ENCODE data around the gene SH3BP4. TPM values are rescaled to one million over a fixed set of nuclear protein-coding genes. Genes with fewer than 3 reads are reported as not detected.

SH3BP4 gene
- total RNA-seq, 1 donor, result 49.7 TPM

DNA sequence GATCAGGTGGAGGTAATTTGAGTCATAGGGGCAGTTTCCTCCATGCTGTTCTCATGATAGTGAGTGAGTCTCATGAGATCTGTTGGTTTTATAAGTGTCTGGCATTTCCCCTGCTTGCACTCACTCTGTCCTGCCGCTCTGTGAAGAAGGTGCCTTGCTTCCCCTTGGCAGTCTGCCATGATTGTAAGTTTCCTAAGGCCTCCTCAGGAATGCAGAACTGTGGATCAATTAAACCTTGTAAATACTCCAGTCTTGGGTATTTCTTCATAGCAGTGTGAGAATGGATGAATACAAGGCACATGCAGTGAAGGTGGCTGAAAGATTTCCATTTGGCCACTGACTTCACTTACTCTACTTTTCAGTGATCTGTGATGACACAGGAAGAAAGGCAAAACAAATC is 133.7 kb downstream of the SH3BP4 start:
- H3K4me3 ChIP-seq (ENCODE audit: low read depth, low read length), result no peak overlapping the region
- TF ChIP-seq, protein P1, sequence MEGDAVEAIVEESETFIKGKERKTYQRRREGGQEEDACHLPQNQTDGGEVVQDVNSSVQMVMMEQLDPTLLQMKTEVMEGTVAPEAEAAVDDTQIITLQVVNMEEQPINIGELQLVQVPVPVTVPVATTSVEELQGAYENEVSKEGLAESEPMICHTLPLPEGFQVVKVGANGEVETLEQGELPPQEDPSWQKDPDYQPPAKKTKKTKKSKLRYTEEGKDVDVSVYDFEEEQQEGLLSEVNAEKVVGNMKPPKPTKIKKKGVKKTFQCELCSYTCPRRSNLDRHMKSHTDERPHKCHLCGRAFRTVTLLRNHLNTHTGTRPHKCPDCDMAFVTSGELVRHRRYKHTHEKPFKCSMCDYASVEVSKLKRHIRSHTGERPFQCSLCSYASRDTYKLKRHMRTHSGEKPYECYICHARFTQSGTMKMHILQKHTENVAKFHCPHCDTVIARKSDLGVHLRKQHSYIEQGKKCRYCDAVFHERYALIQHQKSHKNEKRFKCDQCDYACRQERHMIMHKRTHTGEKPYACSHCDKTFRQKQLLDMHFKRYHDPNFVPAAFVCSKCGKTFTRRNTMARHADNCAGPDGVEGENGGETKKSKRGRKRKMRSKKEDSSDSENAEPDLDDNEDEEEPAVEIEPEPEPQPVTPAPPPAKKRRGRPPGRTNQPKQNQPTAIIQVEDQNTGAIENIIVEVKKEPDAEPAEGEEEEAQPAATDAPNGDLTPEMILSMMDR (IDR thresholded peaks at IDR 0.05; ENCODE audit: insufficient read depth, low read length), result no peak
- no peak for DNase-seq (ENCODE audit: low read depth)

DNA sequence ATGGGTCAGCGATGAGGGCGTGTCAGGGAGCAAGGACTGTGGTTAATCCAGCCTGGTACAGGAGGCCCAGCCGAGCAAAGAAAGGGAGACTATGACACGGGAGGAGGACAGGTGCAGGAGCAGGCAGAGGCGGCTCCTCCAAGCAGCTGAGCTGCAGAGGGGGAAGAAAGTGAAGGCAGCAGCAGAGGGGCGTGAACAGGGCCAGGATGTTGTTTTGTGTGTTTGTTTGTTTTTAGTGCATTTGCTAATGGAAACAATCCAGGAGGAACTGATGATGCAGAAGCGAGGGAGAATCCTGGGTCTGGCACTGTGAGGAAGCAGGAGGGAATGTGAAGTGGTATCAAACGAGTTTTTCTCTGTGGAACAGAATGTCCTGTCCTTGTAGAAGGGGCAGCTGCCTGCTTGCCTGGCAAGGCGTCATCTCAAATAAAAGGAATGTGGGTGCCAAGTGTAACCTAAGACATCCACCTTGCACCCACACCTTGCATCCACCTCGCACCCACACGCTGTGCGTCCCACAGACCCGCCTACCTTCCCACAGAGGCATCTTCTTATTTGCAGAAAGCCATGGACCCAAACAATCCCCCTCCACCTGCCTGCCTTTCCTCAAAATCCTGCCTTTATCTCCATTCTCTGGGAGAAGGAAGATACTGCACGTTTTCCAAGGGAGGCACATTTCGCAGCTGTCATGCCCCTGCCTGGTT is 134.8 kb downstream of the SH3BP4 start:
- H3K4me3 ChIP-seq (ENCODE audit: low read depth, low read length), result no peak overlapping the region
- no peak for DNase-seq (ENCODE audit: low read depth)
- TF ChIP-seq, protein P1 (IDR thresholded peaks at IDR 0.05; ENCODE audit: insufficient read depth, low read length), result no peak

DNA sequence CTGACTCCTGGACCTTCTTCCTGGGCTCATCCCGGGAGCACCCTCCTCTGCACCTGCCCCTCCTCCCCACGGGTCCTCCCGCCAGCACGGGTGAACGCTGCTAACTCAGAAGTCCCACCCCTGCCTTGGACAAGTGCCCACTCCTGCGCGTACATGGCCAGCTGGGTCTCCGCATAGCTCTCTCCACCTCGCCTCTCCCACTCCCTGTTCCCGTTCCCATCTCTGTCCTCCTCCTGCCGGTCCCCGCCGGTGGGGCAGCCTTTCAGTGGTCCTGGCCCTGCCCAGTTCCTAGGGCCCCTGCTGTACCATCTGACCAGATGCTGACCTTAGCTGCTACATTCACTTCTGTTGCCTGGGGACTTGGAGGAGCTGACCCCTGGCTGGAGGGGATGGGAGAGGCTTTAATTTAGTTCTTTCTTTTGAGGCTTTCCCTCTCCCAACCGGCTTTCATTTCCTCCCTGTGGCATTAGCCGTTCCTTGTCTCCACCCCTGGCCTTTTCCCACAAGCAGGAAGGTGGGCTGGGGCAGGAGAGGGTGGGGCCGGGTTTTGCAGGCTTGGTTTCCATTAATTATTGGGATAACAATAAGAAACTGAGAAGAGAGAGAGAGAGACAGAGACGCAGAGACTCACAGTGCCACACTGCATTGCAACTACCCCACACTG is 136.1 kb downstream of the SH3BP4 start:
- peak; percentile 55 for DNase-seq (ENCODE audit: low read depth)
- no peak overlapping the region for H3K4me3 ChIP-seq (ENCODE audit: low read depth, low read length)
- TF ChIP-seq, protein P1 (IDR thresholded peaks at IDR 0.05; ENCODE audit: insufficient read depth, low read length), result peak; percentile 32

DNA sequence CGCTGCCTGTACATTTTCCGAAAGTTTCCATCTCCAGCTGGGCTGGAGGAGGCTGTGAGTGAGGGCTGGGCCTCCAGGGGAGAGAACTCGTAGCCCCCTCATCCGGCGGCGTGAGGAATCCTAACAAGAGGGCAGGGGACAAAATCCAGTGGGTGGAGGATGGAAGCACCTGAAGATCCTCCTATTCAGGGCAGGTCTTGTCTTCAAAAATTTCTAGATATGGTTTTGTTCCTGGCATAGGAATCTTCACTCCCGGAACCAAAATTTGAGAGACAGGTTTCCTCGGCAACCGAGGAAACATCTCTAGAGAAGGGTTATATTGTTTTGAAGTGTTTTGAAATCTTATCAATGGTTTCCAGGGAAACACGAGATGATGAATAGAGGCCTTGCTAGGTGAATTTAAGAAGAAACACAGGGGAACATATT is 136.7 kb downstream of the SH3BP4 start:
- DNase-seq (ENCODE audit: low read depth), result peak; percentile 66
- H3K4me3 ChIP-seq (ENCODE audit: low read depth, low read length), result no peak overlapping the region
- TF ChIP-seq, protein P1 (IDR thresholded peaks at IDR 0.05; ENCODE audit: insufficient read depth, low read length), result peak; percentile 1

DNA sequence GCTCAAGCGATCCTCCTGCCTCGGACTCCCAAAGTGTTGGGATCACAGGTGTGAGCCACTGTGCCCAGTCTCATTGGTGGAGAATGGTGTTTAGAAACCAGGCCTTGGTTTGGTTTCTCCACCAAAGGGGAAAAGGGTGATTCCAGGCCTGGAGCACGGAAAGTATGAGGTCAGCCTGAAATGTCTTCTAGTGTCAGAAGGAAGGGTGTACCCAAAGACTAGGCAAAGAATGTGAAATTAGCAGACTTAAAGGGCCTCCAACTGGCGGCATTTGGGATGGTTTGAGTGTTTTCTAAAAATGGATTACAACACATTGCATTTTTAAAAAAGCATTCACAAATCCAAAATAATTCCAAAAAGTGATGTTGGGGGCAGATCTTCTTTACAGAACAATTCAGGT is 139.6 kb downstream of the SH3BP4 start:
- no peak overlapping the region for H3K4me3 ChIP-seq (ENCODE audit: low read depth, low read length)
- DNase-seq (ENCODE audit: low read depth), result peak; percentile 49
- TF ChIP-seq, protein P1 (IDR thresholded peaks at IDR 0.05; ENCODE audit: insufficient read depth, low read length), result no peak

DNA sequence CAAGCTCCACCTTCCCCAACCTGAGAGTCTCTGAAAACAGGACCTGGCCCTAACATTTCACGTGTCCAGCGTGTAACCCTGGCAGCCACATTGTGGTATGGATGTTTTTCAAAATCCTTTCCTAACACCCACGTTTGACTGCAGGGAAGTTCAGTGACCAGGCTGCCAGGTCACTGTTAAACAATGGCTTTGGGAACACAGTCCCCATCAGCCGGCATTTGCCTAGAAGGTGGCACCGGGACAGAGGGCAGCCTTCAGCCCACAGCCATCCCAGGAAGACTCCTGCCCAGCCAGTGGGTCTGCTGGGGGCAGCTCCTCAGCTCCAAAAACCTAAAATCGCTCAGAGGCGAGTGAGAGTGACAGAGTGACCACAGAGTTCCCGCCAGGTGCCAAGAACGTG is 140.2 kb downstream of the SH3BP4 start:
- TF ChIP-seq, protein P1 (IDR thresholded peaks at IDR 0.05; ENCODE audit: insufficient read depth, low read length), result no peak
- DNase-seq (ENCODE audit: low read depth), result no peak
- H3K4me3 ChIP-seq (ENCODE audit: low read depth, low read length), result no peak overlapping the region

All from fibroblast of the aortic adventitia (primary cell).